Suprapubic skin (tissue), 4 donors: ENCODE data around the gene RIPOR2. TPM values are rescaled to one million over a fixed set of nuclear protein-coding genes. Genes with fewer than 3 reads are reported as not detected.

Source experiments
- DNase-seq, 2 donors: peaks; one replicate each; pipeline ENCODE4 v3.0.0-alpha.2; 2019; ENCODE audit warnings: low spot score in 2 of 2
- H3K27ac ChIP-seq: fragments of 200-600 bp; sonication (generic); one replicate; pipeline ENCODE4 v1.5.1; 2019
- H3K27me3 ChIP-seq: fragments of 200-600 bp; sonication (generic); one replicate; pipeline ENCODE4 v1.5.1; 2019
- H3K36me3 ChIP-seq: fragments of 200-600 bp; sonication (generic); one replicate; pipeline ENCODE4 v1.5.1; 2019
- H3K4me1 ChIP-seq: fragments of 200-600 bp; sonication (generic); one replicate; pipeline ENCODE4 v1.5.1; 2019
- H3K4me3 ChIP-seq: fragments of 200-600 bp; sonication (generic); one replicate; pipeline ENCODE4 v1.5.1; 2019; ENCODE audit warnings: mild to moderate bottlenecking
- H3K9me3 ChIP-seq: fragments of 200-600 bp; sonication (generic); one replicate; pipeline ENCODE4 v1.5.1; 2019
- CTCF ChIP-seq, 2 donors: fragments of 200-600 bp in 1 of 2; fragments of 450-650 bp in 1 of 2; sonication (generic) in 1 of 2; IDR thresholded peaks; one replicate each; pipeline ENCODE4 v1.5.1; 2016 to 2019; ENCODE audit warnings: antibody characterized with exemption in 2 of 2, mild to moderate bottlenecking in 1 of 2, moderate library complexity in 1 of 2
- EP300 ChIP-seq: sonication (generic); formaldehyde crosslinking; IDR thresholded peaks from one replicate; pipeline ENCODE4 v1.6.1; 2017; ENCODE audit warnings: antibody characterized with exemption
- POLR2A ChIP-seq, 2 donors: fragments of 450-650 bp; IDR thresholded peaks; one replicate each; pipeline ENCODE4 v1.6.1; 2017; ENCODE audit warnings: antibody characterized with exemption in 2 of 2, mild to moderate bottlenecking in 2 of 2, moderate library complexity in 2 of 2
- POLR2AphosphoS5 ChIP-seq, 3 donors: sonication (generic); formaldehyde crosslinking; IDR thresholded peaks; one replicate each; pipeline ENCODE4 v1.6.1; 2017; ENCODE audit warnings: antibody characterized with exemption in 3 of 3
- WGBS: methylation state at CpG from one replicate; pipeline ENCODE4 v1.1.5; 2018; 5-methylcytosine and 5-hydroxymethylcytosine counted together
- total RNA-seq, 4 donors: library from RNA; depleted of rRNA; stranded (reverse); fragments of >200 nt; gene quantifications; one replicate each; pipeline ENCODE4 v1.1.0, GENCODE V29; 2016

The RIPOR2 gene
- total RNA-seq, 4 donors from 2014 or later, result 3.8 to 12.8 (median 11.4) TPM

- H3K4me1 ChIP-seq, result peaks cover 6% of the 10 kb centered on the region
- no peak within 1 kb of the TSS for H3K27ac ChIP-seq
- DNase-seq, result no peak
- TF ChIP-seq EP300 (no peak), POLR2A (IDR thresholded peaks at IDR 0.05) (no peak), CTCF (IDR thresholded peaks at IDR 0.05) (no peak), POLR2AphosphoS5 (IDR thresholded peaks at IDR 0.05) (no peak)
- H3K9me3 ChIP-seq, result no peaks in the 10 kb centered on the region
- WGBS, result 94% methylated on average over 13 of the region's 13 CpGs
- H3K4me3 ChIP-seq, result no peak within 1 kb of the TSS
- H3K36me3 ChIP-seq, result no peaks in the 10 kb centered on the region
- no peaks in the 10 kb centered on the region for H3K27me3 ChIP-seq
These were observed 136.8 kb downstream of the RIPOR2 start, which contains the start of gene ARMH2 for GRCh38 chr6:24798740-24799540. ARMH2 (minus strand) TSS chr6:24798917; CDS start chr6:24798857, 60 bp downstream.

- Histone ChIP-seq H3K27me3 (no peaks in the 10 kb centered on the region), H3K4me3 (no peak overlapping the region)
- WGBS, result 81% methylated on average over 6 of the region's 6 CpGs
These were observed 138.1 kb downstream of the RIPOR2 start for GRCh38 chr6:24797596-24798216.

GRCh38 chr6:24796616-24797290 lies 139.0 kb downstream of the RIPOR2 start:
- Histone ChIP-seq H3K36me3 (no peaks in the 10 kb centered on the region), H3K4me1 (peaks cover 6% of the 10 kb centered on the region), H3K27ac (no peak overlapping the region), H3K9me3 (no peaks in the 10 kb centered on the region), H3K27me3 (no peaks in the 10 kb centered on the region), H3K4me3 (no peak overlapping the region)
- TF ChIP-seq POLR2A (IDR thresholded peaks at IDR 0.05) (no peak), POLR2AphosphoS5 (IDR thresholded peaks at IDR 0.05) (no peak), CTCF (IDR thresholded peaks at IDR 0.05) (no peak), EP300 (no peak)
- DNase-seq, result no peak
- WGBS, result 87% methylated on average over 6 of the region's 6 CpGs

More at GRCh38 chr6:24797596-24798216, 138.1 kb downstream of the RIPOR2 start:
- Histone ChIP-seq H3K9me3 (no peaks in the 10 kb centered on the region), H3K36me3 (no peaks in the 10 kb centered on the region), H3K27ac (no peak overlapping the region), H3K4me1 (peaks cover 6% of the 10 kb centered on the region)
- no peak for DNase-seq
- TF ChIP-seq POLR2A (IDR thresholded peaks at IDR 0.05), result no peak
- TF ChIP-seq EP300, result no peak
- no peak for TF ChIP-seq POLR2AphosphoS5 (IDR thresholded peaks at IDR 0.05)
- no peak for TF ChIP-seq CTCF (IDR thresholded peaks at IDR 0.05)

GRCh38 chr6:24795106-24795505 lies 140.7 kb downstream of the RIPOR2 start:
- Histone ChIP-seq H3K4me1 (peaks cover 6% of the 10 kb centered on the region), H3K36me3 (no peaks in the 10 kb centered on the region), H3K27ac (no peak overlapping the region), H3K4me3 (no peak overlapping the region), H3K9me3 (no peaks in the 10 kb centered on the region), H3K27me3 (no peaks in the 10 kb centered on the region)
- TF ChIP-seq POLR2A (IDR thresholded peaks at IDR 0.05), result no peak
- no peak for TF ChIP-seq EP300
- no peak for TF ChIP-seq POLR2AphosphoS5 (IDR thresholded peaks at IDR 0.05)
- TF ChIP-seq CTCF (IDR thresholded peaks at IDR 0.05), result no peak
- no peak for DNase-seq
- 79% methylated on average over 2 of the region's 2 CpGs for WGBS
